Germinal center (tissue), 1 donor: Measurements from ENCODE around the gene SGMS1.

Experiments
- DNase-seq: peaks from one replicate; pipeline ENCODE4 v3.0.0; 2012; ENCODE audit warnings: mixed read lengths, low spot score

SGMS1 gene

DNA sequence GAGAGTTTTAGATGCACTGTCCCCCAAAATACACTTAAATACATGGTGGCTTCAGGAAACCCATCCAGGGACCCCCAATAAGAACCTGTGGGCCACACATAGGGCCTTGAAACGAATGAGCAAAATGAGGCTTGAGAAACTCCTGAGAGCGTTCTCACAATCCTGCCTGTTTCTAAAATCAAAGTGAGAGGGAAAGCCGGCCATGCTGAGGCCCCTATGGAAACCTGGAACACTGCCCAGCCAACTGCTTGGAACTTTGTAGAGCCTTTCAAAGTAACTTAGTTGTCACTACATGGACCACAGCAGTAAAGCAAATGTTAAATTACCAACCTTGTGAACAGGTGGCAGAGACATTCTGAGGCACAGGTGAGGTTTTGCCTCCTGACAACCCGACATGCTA, 13.4 kb downstream of the SGMS1 start:
- no peak for DNase-seq

DNA sequence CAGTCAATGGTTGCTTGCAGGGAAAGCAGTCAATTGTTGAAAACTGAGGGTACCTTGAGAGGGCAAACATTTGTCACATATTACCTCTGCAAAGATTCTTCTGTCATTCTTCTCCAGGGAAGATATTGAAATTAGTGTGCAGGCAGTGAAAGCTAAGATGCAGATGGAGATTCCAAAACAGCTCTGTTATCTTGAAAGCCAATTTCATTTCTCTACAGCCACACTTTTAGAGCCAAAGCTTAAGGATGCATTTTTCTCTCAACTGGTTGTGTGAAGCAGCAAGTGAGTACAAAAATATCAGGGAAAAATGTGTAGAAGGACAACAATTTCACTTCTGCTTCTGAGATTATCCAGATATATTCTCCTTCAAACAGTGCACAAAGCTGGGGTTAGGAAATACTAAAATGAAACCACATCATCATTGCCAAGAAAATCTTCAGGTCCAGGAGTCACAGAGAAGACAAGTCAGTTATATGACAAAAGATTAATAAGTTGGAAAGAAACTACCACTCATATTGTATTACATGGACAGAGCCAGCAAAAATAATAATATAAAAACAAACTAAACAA, 16.3 kb downstream of the SGMS1 start:
- DNase-seq: no peak

DNA sequence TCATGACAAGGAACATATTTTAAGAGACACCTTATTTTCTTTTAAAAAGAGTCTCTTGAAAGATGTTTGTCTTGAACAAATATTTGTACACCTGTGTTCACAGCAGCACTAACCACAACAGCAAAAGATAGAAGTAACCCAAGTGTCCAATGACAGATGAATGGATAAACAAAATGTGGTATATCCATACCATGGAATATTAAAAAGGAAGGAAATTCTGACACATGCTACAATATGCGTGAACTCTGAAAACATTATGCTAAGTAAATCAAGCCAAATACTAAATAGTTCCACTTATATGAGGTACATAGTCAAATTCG, 17.8 kb downstream of the SGMS1 start:
- DNase-seq: no peak

DNA sequence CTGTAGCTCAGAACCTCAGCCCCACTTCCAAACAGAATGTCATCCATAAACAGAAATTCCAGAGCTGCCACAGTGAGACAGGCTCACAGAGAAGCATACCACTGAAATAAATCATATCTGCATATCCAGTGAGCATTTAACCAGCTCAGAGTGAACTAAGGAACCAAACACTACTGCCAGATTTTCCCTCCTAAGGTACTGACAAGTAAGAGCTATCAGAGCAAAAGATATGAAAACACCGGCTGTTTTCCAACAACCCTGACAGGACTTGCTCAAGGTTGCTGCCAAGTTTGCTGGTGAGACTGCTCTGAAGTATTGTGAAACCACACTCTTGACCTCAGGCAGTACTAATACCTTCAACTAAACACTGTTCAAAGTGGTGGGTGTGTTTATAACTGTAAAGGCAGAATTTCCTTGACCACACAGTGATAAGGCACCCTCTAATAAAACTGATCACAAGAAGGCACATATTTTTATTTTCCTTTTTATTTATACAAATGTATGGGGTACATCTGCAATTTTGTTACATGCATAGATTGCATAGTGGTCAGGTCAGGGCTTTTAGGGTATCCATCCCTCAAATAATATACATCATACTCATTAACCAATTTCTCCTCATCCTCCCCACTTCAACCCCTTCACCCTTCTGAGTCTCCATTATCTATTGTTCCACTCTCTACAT, 18.3 kb downstream of the SGMS1 start:
- no peak for DNase-seq

DNA sequence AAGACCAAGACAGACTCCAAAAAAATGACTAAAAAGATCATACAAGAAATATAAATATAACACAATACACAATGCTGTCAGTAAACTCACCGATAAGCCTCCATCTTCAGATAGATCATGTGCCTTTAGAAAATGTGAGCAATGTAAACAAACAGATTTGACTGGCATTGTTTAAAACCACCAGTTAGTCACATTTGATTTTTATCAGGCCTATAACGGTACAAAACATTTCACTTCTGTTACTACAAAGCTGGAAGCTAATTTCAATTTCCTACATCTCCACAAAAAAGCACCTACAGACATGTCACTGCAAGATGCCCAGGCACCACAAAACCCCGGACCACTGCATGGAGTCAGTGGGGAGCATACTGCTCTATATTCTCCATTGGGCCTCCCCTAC, 18.9 kb downstream of the SGMS1 start:
- no peak for DNase-seq

DNA sequence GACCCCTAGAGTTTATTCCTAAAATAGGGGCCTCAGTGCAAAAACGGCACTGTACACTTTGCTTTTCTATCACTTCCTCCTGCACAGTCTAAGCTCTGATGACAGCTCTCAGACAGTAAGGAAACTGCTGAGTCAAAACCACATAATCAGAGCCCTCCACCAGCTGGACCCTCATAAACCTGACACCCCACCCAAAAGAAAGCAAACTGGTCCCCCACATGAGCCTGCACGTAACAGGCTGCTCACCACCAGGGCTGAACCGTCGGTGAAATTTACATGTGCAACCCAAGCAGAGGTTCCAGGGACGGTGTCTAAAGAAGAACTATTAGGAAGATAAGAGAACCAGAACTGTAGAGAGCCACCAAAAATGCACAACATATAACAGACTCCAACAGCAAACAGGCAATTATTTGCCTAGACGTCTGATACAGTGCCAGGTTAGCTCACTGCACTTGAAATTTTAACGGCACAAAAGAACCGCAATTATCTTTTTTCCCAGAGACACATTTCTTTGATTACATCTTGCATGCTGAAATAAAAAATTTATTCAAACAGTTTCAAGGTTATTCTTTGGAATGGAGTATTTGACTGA, 19.6 kb downstream of the SGMS1 start:
- peak; percentile 30 for DNase-seq

DNA sequence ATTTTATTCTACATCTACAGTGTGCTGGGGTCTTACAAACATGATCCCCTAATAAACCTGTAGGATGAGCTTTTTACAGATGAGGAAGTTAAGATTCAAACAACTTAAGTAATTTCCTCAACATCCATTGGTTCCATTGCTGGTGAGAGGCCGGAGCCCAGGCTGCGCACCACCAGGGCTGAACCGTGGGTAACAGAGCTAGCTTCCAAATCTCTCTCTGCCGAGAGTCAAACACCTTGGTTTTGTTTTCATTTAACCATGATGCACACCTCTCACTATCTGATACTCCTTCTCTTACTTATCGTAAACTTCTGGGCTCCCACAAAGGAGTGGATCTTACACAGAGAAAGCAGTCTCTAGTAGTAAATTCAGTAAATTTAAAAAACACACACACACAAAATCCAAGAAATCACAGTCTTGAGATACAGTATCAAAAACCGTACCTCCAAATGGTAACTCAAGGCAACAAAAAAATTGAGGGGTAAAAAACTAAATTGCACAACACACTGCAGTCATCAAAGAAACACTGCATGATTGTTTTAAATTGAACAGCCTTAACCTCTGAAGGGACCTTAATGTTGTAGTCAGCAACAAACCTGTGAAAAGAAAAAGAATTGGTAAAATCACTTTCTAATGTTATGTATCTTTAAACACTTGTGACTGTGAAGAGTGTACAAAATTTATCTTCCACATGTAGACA, 20.5 kb downstream of the SGMS1 start:
- no peak for DNase-seq

DNA sequence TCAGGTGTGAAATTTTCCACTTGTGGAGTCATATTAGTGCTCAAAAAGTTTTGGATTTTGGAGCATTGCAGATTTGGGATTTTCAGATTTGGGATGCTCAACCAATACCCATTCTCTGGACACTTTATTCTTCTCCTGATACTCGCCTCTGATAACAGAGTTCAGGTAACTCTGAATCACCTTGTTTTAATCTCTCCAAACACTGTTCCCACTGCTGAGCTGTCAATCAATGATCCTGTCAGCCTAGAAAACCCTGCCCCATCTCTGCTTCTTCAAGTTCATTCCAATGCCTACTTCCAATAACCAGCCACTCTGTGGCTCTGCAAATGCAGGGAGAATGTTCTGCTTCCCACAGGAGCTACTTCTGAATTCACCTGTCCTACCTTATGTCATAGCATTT, 21.8 kb downstream of the SGMS1 start:
- no peak for DNase-seq

DNA sequence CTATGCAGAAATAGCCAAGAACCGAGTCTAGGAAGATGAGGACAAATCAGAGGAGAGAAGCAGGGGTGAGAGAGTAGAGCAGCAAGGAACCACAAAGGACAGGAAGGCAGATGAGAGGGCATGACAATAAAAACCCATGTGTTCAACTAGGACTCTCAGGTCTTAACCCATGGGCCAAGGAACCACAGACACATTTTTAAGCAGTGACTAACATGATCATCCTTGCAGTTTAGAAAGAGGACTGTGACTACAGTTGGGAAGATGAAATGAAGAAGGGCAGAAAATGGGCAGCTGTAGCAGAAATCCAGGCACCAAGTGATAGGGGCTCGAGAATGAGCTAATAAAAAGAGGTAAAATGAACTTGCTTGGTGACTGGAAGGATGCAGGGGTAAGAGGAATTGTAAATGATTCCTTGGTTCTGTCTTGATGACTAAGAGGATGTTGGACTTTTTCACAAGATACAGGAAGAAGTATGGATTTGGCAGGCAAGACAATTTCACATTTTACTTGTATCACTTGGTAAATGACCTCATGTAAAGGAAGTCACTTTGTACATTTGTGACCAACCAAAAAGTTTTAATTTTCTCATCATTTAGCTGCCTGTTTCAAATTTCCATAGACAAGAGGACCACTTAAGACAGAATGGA, 22.8 kb downstream of the SGMS1 start:
- no peak for DNase-seq

DNA sequence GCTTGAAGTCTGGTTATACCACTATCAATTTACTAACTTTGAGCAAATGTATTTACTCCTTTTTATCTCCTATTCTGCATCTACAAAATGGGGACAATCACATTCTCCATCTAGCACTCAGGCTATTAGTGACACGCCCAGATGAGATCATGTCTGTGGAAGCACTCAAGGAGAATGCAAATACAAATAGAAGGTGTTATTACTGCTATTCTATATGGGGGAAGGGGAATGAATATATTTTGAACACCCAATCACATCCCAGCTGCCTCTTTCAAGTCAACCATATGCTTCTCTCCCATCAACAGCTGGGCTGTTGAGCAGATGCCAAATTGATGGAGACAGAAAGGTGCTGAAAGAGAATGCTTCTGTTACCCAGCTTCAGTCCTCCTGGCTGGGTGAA, 23.5 kb downstream of the SGMS1 start:
- DNase-seq: no peak

DNA sequence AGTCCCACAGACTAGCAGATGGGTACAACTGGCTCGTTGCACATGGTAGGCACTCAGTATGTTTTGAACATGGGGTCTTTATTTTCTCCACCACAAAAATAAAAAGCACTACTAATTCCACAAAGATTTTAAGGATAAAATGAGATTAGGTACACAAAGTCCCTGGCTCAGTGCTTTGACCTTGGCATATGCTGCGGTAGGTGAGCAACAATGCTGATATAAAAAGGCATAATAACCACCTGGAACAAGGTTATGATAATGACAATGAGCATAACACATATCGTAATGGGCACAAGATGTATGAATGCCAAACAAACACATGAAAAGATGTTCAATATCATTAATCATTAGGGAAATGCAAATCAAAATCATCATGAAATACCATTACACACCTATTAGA, 26.9 kb downstream of the SGMS1 start:
- DNase-seq: no peak

DNA sequence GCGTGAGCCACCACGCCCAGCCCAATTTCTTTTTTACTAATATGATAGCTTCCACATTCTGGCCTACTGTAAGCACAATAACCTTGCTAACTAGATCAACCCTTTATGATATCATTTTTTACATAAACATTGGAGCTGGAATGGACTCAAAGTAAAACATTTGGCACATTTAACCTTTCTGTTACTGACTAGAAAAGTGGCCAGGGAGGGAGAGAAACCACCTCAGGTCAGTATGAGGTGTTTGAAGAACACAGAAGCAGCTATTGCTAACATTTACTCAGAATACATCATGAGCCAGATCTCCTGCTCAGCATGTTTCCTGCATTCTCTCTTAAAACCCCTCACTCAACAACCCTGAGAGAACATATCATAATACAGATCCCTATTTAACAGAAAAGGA, 27.3 kb downstream of the SGMS1 start:
- DNase-seq: no peak

DNA sequence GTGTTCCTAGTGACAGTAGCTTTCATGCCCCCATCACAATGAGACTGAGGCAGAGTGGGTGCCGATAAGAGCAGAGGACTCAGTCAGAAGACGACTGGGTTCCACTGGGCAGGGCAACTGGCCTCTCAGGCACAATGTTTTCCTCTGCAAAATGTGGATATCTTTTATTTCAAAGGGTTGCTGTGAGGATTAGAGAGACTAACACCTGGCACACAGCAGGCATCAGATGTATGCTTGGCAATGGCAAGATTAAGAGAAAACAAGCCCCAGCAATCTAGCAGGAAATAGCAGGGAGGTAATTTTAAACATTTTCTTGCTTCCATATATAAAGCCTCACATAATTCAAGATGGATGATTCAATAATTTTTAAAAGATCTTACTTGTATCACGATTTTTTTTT, 28.0 kb downstream of the SGMS1 start:
- DNase-seq: no peak

DNA sequence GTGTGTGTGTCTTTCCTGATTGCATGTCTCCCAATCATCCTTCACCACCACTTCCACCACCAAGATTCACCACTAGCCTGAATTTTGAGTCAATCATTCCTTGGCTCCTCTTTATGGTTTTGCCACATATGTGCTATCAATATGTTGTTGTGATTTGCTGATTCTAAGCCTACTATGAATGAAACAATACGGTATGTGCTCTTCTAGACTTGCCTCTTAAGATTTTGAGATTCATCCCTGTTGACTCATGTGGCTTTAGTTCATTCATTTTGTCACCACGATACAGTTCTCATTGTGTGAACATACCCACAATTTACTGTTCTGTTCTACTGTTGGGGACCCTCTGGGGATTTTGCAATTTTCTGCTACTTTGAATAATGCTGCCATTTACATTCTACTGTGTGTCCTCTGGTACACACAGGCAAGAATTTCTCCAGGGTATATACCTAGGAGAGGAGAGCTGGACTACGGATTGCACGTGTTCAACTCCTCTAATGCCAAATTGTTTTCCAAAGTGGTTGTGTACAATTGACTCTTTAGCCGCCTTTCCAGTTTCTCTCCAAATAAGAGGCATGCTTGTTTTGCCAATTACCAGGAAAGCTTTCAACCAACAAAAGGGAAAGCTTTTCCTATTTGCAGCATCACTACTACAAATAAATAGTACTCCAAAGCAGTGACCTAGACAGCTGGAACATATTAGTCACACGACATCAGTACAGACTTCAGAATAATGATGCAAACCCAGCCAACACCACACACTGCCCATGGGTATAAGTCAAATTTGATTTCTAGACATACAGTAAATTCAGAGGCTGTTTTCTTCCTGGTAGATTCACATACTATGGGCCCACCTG, 30.0 kb downstream of the SGMS1 start:
- no peak for DNase-seq

DNA sequence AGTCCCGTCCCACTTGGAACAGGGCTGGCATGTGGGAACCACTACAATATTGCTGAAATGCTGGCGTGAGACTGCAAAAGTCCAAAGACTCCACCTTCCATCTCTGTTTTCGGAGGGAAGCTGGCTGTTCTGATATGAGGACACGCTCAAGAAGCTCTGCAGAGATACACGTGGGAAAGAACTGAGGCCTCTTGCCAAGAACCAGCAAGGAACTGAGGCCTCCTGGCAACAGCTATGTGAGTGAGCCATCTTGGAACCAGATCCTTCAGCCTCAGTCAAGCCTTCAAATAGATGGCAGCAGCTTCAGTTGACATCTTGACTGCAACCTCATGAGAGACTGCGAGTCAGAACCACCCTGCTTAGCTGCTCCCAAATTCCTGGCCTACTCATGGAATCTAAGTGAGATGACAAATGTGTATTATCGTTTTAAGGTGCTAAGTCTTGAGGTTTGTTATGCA, 30.8 kb downstream of the SGMS1 start:
- no peak for DNase-seq

DNA sequence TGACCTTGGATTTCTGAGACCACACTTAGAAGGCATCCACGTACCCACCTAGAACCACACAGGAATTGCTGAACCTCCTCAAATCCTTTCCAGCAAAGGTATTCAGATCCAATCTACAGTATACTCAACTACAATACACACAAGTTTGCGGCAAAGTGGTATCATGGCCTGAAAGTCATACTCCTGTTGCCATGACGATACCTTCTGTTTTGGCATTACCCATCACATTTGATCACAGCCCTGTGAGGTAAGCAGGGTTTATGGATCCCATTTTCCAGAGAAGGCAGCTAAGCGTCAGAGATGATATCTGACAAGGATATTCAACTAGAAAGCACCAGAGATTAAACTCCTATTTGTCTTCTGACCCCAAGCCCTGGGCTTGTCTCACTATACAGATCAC, 32.8 kb downstream of the SGMS1 start:
- no peak for DNase-seq

DNA sequence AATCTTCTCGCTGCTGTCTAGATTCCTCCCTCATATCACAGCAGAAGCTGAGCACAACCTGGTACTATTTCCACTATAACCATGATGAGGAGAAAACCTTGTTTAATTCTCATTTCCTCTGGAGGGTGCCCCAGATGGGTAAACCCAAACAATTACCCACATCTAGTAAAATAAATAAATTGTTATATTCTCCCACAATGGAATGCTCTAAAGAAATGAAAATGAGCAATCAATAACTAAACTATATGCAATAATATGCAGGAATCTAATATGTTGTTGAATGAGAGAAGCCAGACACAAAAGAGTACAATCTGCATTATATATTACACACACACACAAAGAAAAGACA, 37.0 kb downstream of the SGMS1 start:
- no peak for DNase-seq

DNA sequence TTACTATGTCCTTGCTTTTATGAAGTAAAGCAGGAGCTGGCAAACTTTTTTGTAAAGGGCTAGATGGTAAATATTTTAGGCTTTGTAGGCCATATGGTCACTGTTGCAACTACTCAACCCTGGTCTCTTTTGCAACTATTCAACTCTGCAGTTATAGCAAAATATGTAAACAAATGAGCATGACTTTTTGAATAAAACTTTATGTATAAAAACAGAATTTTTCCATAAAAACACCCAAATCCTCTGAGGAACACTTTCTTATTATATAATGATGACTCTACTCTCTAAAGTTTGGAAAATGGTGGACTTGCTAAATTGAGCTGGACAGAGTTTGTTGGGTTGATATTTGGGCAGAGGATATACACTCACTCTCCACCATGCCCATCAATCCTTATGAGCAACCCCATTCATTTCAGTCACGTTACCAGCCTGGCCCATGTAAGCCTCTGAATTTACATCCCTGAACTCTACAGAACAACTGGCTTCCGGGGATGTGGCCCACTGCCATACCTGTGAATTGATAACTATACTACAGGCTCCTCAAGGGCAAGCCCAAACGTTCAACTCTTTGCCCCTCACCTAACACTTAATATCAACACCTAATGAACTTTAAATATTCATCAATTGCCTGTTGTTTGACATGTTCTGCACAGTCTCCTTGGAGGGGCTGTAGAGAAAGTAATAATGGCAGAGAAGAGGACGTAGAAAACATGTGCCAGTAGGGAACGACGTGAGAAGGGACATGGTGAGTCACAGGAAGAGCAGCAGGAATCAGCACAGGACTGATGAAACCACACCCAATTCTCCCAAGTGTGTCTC, 37.6 kb downstream of the SGMS1 start:
- DNase-seq: no peak

DNA sequence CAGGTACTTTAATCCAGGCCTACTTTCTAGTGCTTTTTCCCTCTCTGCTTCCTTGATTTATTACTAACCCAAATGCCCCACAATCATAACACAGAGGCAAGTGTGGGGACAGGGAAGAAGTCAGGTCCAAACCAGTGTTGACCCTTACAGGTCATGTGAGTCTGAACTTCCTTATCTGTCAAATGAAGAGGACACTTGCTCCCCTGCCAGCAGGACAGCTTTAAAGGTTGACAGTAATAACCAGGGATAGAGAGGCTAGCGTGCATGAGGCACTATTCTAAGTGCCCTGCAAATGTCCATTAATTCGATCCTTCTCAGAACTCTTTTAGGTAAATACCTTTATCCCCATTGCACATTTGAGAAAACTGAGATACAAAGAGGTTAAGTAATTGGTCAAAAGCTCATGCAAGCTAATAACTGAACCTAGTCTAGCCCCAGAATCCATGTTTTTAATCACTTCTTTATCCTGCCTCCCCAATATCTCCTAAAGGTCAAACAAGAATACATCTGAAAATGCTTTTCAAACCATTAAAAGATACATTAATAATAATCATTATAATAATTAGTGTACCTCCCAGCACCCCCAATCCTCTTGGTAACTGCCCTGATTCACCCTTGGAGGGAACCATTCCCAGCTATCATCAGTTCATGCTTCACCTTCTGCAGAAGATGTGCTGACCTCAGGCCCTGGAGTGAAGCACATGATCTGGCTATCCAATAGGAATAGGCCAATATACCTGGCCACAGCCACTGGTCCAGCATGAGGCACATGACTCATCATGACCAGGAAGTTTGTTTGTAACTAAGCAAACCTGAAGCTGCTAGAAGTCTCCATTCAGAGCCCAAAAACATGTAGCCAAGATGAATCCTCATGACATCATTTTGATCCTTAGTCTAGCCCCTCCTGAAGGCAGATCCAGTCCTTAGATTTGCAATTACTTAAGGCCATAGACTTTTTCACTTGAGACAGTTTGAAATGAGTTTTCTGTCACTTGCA, 40.7 kb downstream of the SGMS1 start:
- no peak for DNase-seq

DNA sequence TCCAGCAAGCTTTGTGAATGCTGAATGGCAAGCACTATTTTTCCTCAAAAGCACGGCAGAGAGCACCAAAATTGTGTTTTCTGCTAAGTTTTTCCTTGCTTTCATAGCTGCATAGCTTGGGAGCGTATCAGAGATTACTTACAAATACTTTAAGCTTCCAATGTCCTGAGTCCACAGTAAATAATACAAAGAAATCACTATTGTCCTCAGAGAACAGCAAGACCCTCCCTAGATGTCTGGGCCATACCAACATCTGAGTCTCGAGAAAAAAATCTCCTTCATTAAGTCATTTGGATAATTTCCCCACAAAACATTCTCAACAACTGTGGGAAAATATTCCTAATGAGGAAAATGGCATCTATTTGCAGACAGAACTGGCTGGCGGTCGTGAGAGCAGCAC, 41.7 kb downstream of the SGMS1 start:
- DNase-seq: no peak
